Natural killer cell treated with Interleukin-12 subunit alpha and Interleukin-12 subunit beta and Interleukin-15 and Interleukin-18, amount 100 ng/mL, for 72 hours (primary cell): ENCODE data around the gene TEX53. TPM values are rescaled to one million over a fixed set of nuclear protein-coding genes. Genes with fewer than 3 reads are reported as not detected.

Experiments
- ATAC-seq, 2 donors: fragments of 150-1000 bp; cut with Tn5 transposase in 1 of 2; sonication (Bioruptor Pico), chemical (Tn5 transposase) in 1 of 2; 2 replicates each; pipeline ENCODE4 v1.10.0; 2021
- DNase-seq: peaks from one replicate; pipeline ENCODE4 v3.0.0; 2022; ENCODE audit warnings: low spot score
- H3K27ac Mint-ChIP-seq, 2 donors: 1 replicate in 1 of 2; 2 replicates in 1 of 2; pipeline ENCODE4 v1.8.0; 2022; ENCODE audit warnings: mixed read lengths in 2 of 2, mild to moderate bottlenecking in 1 of 2, moderate library complexity in 1 of 2
- H3K27me3 Mint-ChIP-seq, 2 donors: 1 replicate in 1 of 2; 2 replicates in 1 of 2; pipeline ENCODE4 v1.8.0; 2022; ENCODE audit warnings: mixed read lengths in 2 of 2
- H3K36me3 Mint-ChIP-seq: one replicate; pipeline ENCODE4 v1.8.0; 2022; ENCODE audit warnings: mixed read lengths
- H3K4me1 Mint-ChIP-seq, 2 donors: 1 replicate in 1 of 2; 2 replicates in 1 of 2; pipeline ENCODE4 v1.8.0; 2022; ENCODE audit warnings: low read depth in 2 of 2, mixed read lengths in 2 of 2, mild to moderate bottlenecking in 1 of 2
- H3K4me3 Mint-ChIP-seq: one replicate; pipeline ENCODE4 v1.8.0; 2022; ENCODE audit warnings: mixed read lengths
- H3K9me3 Mint-ChIP-seq: 2 replicates; pipeline ENCODE4 v1.8.0; 2022; ENCODE audit warnings: mixed read lengths
- total RNA-seq, 2 donors: library from RNA; stranded (reverse); gene quantifications; one replicate each; pipeline ENCODE4 v1.2.3, GENCODE V29; 2022

The TEX53 gene
- total RNA-seq, 2 donors from 2014 or later: not detected

GRCh38 chr9:114643001-114643400 lies 14.6 kb downstream of the TEX53 start:
- no peaks in the 10 kb centered on the region for H3K9me3 Mint-ChIP-seq
- no peaks in the 10 kb centered on the region for H3K4me1 Mint-ChIP-seq
- H3K36me3 Mint-ChIP-seq: peaks cover 16% of the 10 kb centered on the region
- no peaks in the 10 kb centered on the region for H3K27me3 Mint-ChIP-seq
- DNase-seq (no peak), ATAC-seq (no peak)
- no peak overlapping the region for H3K27ac Mint-ChIP-seq
- no peak overlapping the region for H3K4me3 Mint-ChIP-seq

GRCh38 chr9:114641967-114642366 lies 15.6 kb downstream of the TEX53 start:
- Mint-ChIP-seq H3K4me3 (no peak overlapping the region), H3K27me3 (no peaks in the 10 kb centered on the region), H3K9me3 (no peaks in the 10 kb centered on the region), H3K27ac (no peak overlapping the region), H3K4me1 (no peaks in the 10 kb centered on the region), H3K36me3 (peaks cover 16% of the 10 kb centered on the region)
- DNase-seq (no peak), ATAC-seq (no peak)

GRCh38 chr9:114638404-114638803 lies 19.2 kb downstream of the TEX53 start:
- no peak overlapping the region for H3K27ac Mint-ChIP-seq
- H3K27me3 Mint-ChIP-seq: no peaks in the 10 kb centered on the region
- DNase-seq (no peak), ATAC-seq (no peak)
- H3K36me3 Mint-ChIP-seq: peaks cover 6% of the 10 kb centered on the region
- H3K9me3 Mint-ChIP-seq: no peaks in the 10 kb centered on the region
- H3K4me3 Mint-ChIP-seq: no peak overlapping the region
- H3K4me1 Mint-ChIP-seq: no peaks in the 10 kb centered on the region

- no peaks in the 10 kb centered on the region for H3K4me1 Mint-ChIP-seq
- no peaks in the 10 kb centered on the region for H3K9me3 Mint-ChIP-seq
- no peak for DNase-seq
Measured at GRCh38 chr9:114634387-114634786, 23.2 kb downstream of the TEX53 start.

GRCh38 chr9:114633438-114634089 lies 24.0 kb downstream of the TEX53 start:
- no peak for DNase-seq
- peaks cover 8% of the 10 kb centered on the region for H3K36me3 Mint-ChIP-seq

More at GRCh38 chr9:114634387-114634786, 23.2 kb downstream of the TEX53 start:
- no peaks in the 10 kb centered on the region for H3K27me3 Mint-ChIP-seq
- peaks cover 10% of the 10 kb centered on the region for H3K36me3 Mint-ChIP-seq
- H3K27ac Mint-ChIP-seq: no peak overlapping the region
- no peak for ATAC-seq
- H3K4me3 Mint-ChIP-seq: no peak overlapping the region

DNA sequence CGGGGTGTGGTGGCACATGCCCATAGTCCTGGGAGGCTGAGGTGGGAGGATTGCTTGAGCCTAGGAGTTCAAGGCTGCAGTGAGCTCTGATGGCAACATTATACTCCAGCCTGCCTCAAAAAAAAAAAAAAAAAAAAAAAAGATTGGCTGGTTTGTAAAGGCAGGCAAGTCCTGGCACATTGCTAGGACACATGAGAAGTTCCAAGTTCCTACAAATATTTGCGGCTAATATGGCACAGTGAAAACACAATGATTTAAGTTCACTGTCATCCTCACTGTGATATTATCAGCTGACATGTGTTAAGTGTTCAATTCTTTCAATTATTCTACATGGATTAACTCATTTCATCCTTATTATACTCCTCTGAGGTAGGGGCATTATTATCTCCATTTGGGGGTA lies 26.4 kb downstream of the TEX53 start:
- ATAC-seq: no peak
- Mint-ChIP-seq H3K27ac (no peak overlapping the region), H3K4me1 (no peaks in the 10 kb centered on the region), H3K27me3 (no peaks in the 10 kb centered on the region), H3K9me3 (no peaks in the 10 kb centered on the region), H3K36me3 (peaks cover 8% of the 10 kb centered on the region), H3K4me3 (no peak overlapping the region)
- no peak for DNase-seq

More at GRCh38 chr9:114633438-114634089, 24.0 kb downstream of the TEX53 start:
- Mint-ChIP-seq H3K27me3 (no peaks in the 10 kb centered on the region), H3K4me3 (no peak overlapping the region), H3K9me3 (no peaks in the 10 kb centered on the region), H3K4me1 (no peaks in the 10 kb centered on the region), H3K27ac (no peak overlapping the region)
- no peak for ATAC-seq

DNA sequence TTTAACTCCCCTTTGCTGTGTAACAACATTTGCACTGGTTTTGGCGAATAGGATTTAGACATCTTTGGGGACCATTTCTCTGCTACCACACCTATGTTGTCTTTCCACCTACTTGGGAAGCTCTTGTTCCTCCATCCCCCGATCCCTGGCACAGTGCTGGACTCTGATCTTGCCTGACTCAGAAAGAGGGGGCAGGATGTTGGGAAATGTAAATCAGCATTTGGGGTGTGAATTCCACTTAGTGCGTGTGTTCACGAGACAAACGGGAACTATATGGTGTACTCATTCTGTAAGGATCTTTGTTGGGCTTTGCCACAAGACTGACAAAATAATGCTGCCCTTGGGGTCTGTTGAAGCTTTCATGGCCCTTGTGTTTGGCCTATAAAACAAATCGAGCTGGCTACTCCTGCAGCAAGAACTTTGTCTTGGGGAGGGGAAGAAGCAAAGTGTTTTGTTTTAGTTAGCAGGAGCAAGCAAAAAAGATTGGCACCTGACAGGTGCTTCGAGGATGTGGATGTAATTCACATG lies 28.0 kb downstream of the TEX53 start:
- H3K4me1 Mint-ChIP-seq: no peaks in the 10 kb centered on the region
- H3K36me3 Mint-ChIP-seq: peaks cover 8% of the 10 kb centered on the region
- no peaks in the 10 kb centered on the region for H3K27me3 Mint-ChIP-seq
- no peak for ATAC-seq
- H3K27ac Mint-ChIP-seq: no peak overlapping the region
- no peak for DNase-seq
- H3K9me3 Mint-ChIP-seq: no peaks in the 10 kb centered on the region
- H3K4me3 Mint-ChIP-seq: no peak overlapping the region

DNA sequence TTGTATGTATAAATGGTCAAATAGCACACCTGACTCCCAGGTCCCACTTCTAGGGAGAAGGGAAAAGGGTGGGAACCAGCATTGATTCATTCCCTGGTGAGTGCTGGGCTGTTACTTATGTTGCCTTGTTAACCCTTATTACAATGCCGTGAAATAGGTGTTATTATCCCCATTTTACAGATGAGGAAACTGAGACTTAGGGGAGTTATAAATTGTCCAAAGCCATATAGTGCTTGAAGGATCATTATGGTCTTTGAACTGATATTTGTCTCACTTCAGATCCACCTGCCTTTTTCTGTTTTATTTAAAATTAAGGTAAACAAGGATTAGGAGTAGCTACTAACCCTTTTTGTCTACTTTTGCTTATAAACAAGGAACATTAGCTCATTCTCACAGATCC lies 30.1 kb downstream of the TEX53 start:
- no peak for DNase-seq
- Mint-ChIP-seq H3K4me1 (no peaks in the 10 kb centered on the region), H3K36me3 (peaks cover 8% of the 10 kb centered on the region), H3K27me3 (no peaks in the 10 kb centered on the region), H3K9me3 (no peaks in the 10 kb centered on the region), H3K27ac (no peak overlapping the region), H3K4me3 (no peak overlapping the region)
- ATAC-seq: no peak

DNA sequence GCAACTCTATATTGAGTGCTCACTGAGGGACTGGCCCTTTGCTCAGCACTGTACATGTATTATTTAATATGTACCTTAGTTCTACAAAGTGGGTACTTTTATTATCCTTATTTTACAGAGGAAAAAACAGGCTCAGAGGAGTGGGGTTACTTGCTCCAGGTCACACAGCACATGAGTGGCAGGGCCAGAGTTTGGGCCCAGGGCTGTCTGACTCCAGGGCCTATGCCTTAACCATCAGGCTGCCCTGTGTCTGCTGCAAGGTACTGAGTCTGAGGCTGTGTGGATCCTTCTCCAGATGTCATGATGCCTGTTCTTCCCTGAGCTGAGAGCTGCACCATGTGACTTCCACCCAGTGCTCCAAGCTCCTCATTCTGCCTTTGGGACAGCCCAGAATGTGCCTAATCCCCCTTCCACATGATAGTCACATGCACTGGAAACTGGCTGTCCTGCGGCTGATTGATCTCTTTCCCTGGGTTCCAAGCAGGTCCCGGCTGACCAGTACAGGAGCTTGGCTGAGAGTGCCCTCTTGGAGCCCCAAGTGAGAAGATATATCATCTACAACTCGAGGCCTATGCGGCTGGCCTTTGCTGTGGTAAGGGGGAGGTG lies 31.1 kb downstream of the TEX53 start:
- Mint-ChIP-seq H3K9me3 (no peaks in the 10 kb centered on the region), H3K27ac (no peak overlapping the region), H3K4me1 (peaks cover 0 to 4% of the 10 kb centered on the region in 2 donors), H3K4me3 (no peak overlapping the region), H3K27me3 (no peaks in the 10 kb centered on the region), H3K36me3 (peaks cover 8% of the 10 kb centered on the region)
- no peak for DNase-seq
- ATAC-seq: peak in 1 of 2 donors; percentile 9

DNA sequence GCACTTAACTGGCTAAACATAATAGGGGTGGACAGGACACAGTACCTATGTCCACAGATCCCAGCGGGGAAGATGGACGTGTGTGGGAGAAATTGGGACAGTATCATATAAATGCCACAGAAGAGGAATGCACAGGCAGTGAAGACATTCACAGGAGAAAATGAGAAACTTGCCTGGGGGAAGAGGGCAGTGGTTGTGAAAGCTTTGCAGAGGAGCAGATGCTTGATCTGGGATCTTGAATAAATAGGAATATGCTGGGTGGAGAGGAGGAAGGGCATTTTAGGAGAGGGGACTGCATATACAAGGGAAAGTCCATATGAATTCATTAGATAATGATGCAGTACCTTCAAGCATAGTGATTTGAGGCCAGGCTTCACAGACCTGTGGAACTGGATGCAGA lies 32.9 kb downstream of the TEX53 start:
- no peak overlapping the region for H3K4me3 Mint-ChIP-seq
- H3K27ac Mint-ChIP-seq: no peak overlapping the region
- H3K36me3 Mint-ChIP-seq: peaks cover 6% of the 10 kb centered on the region
- DNase-seq (no peak), ATAC-seq (no peak)
- H3K9me3 Mint-ChIP-seq: no peaks in the 10 kb centered on the region
- peaks cover 1 to 5% of the 10 kb centered on the region in 2 donors for H3K4me1 Mint-ChIP-seq
- no peaks in the 10 kb centered on the region for H3K27me3 Mint-ChIP-seq

DNA sequence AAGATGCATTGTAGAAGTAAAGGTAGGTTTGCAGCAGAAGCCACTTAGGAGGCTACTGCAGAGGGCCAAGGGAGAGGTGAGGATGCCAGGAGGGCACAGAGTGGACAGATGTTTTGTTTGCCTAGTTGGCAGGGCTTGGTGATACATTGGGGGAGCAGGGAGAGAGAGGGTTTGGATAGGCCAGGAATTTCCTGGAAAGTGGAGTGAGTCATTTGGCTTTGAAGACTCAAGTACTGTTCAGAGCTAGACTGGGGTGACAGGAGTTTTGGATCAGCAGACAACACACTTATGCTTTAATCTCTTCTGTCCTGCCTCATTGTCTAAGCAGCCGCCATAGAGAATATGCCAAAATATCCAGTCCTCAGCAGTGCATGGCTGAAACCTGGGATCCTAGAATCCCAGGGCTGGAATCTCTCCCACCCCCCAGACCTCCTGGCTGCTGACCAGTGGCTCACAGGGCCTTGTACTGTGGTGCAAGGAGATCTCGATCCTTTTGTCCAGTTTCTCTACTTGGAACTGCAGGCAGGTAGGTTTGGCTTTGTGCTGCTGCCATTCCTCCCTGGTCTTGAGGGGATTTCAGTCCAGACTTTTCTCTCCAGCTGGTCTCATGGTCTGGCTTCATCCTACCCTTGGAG lies 35.5 kb downstream of the TEX53 start:
- Mint-ChIP-seq H3K27ac (no peak overlapping the region), H3K4me1 (peaks cover 7 to 13% of the 10 kb centered on the region in 2 donors), H3K27me3 (no peaks in the 10 kb centered on the region), H3K9me3 (no peaks in the 10 kb centered on the region), H3K36me3 (no peaks in the 10 kb centered on the region), H3K4me3 (no peak overlapping the region)
- DNase-seq: no peak
- no peak for ATAC-seq

- H3K27ac Mint-ChIP-seq: no peak overlapping the region
- no peaks in the 10 kb centered on the region for H3K36me3 Mint-ChIP-seq
- peaks cover 7 to 13% of the 10 kb centered on the region in 2 donors for H3K4me1 Mint-ChIP-seq
- no peak overlapping the region for H3K4me3 Mint-ChIP-seq
- no peak for ATAC-seq
- no peaks in the 10 kb centered on the region for H3K9me3 Mint-ChIP-seq
- no peaks in the 10 kb centered on the region for H3K27me3 Mint-ChIP-seq
- no peak for DNase-seq
Measured at GRCh38 chr9:114621561-114621960, 36.0 kb downstream of the TEX53 start.

DNA sequence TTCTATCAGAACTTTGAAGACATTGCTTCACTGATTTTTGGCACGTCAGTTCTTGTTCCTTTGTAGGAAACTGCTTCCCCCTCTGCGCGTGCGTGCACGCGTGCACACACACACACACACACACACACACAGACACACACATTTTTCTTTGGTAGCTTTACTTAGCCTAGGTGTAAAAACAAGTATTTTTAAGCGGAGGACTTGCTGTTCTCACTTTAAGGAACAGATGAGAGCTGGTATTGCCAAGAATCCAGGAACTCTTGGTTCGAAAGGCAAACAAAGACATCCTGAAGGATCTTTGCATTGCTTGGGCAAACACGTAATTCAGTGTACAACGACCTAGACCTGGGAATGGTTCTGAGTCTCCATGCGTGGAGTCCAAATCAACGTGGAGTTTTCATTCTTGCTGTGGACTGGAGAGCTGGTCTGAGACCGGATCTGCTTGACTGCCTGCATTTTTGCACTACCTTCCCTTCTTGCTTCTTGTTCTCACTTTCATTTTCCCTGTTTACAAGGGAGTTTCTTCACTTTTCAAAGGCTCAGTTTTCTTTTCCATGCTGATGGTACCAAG lies 38.3 kb downstream of the TEX53 start:
- ATAC-seq (no peak), DNase-seq (no peak)
- Mint-ChIP-seq H3K27ac (peak overlapping the region; percentile 71 to 73), H3K4me1 (peaks cover 7 to 15% of the 10 kb centered on the region in 2 donors), H3K36me3 (no peaks in the 10 kb centered on the region), H3K9me3 (no peaks in the 10 kb centered on the region), H3K27me3 (no peaks in the 10 kb centered on the region), H3K4me3 (peak overlapping the region; percentile 70)
